ENCODE results near the gene C12orf42.

The C12orf42 gene

DNA sequence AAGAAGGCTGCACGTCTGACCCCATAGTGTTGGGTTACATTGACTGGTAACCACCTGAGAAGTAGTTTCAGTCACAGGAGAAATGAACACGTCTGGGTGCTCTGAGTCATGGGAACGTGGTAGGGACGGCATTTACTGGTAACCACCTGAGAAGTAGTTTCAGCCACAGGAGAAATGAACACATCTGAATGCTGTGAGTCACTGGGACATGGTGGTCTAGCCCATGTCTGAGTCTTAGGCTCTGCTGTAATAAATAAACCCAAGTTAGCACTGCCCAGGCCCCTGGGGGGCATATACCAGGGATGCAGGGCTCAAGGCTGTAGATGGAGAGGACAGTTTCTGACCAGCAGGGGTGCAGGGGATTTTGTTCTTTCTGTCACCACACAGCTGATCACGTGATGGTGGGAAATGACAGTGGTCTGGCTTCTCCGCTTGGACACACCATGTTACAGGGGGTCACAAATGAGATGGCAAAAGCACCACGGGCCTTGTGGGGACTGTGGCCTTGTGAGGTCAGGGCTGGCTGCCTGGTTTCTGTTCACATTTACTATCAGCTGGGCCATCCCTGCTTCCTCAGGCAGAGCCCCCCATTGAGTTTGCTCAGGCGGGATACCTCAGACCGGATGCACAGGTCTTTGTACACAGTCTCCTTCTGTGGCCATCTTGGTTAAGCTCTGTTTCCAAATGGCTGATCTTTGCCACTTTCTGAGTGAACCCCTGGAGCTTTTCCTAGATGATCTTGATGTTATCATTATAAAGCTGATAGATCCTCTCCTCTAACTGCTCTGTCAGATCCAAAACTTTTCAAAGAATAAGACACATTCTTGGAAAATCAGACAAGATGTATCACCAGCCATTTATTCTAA lies 9.8 kb upstream of the C12orf42 start:
- H3K27ac Mint-ChIP-seq: peak overlapping the region; percentile 83
- H3K36me3 Mint-ChIP-seq (ENCODE audit: low read depth): no peaks in the 10 kb centered on the region
- peak; percentile 95 for ATAC-seq
- H3K9me3 Mint-ChIP-seq: peaks cover 5% of the 10 kb centered on the region
- peaks cover 39% of the 10 kb centered on the region for H3K4me1 Mint-ChIP-seq
- peaks cover 17% of the 10 kb centered on the region for H3K27me3 Mint-ChIP-seq
- H3K4me3 Mint-ChIP-seq: peak overlapping the region; percentile 42
- peak; percentile 57 for DNase-seq

DNA sequence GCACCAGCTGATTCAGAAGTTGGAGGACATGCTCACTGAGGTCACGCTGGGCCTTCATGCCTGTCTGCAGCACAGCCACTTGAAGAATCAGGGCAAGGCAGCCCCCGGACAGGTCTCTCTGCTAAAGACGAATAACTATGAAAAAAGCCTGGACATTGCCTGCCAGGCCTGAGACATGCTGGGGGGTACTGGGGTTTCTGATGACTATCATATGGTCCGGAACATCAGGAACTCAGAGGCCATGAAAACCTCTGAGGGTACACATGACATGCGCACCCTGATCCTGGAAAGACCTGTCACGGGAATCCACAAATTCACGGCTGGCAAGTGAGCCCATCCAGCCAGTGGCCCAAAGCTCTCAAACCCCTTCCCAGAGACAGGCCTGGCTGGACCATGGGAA lies 8.8 kb upstream of the C12orf42 start:
- no peaks in the 10 kb centered on the region for H3K9me3 Mint-ChIP-seq
- peaks cover 46% of the 10 kb centered on the region for H3K4me1 Mint-ChIP-seq
- no peaks in the 10 kb centered on the region for H3K36me3 Mint-ChIP-seq (ENCODE audit: low read depth)
- no peak overlapping the region for H3K4me3 Mint-ChIP-seq
- peaks cover 15% of the 10 kb centered on the region for H3K27me3 Mint-ChIP-seq
- no peak for DNase-seq
- no peak for ATAC-seq
- peak overlapping the region; percentile 83 for H3K27ac Mint-ChIP-seq

DNA sequence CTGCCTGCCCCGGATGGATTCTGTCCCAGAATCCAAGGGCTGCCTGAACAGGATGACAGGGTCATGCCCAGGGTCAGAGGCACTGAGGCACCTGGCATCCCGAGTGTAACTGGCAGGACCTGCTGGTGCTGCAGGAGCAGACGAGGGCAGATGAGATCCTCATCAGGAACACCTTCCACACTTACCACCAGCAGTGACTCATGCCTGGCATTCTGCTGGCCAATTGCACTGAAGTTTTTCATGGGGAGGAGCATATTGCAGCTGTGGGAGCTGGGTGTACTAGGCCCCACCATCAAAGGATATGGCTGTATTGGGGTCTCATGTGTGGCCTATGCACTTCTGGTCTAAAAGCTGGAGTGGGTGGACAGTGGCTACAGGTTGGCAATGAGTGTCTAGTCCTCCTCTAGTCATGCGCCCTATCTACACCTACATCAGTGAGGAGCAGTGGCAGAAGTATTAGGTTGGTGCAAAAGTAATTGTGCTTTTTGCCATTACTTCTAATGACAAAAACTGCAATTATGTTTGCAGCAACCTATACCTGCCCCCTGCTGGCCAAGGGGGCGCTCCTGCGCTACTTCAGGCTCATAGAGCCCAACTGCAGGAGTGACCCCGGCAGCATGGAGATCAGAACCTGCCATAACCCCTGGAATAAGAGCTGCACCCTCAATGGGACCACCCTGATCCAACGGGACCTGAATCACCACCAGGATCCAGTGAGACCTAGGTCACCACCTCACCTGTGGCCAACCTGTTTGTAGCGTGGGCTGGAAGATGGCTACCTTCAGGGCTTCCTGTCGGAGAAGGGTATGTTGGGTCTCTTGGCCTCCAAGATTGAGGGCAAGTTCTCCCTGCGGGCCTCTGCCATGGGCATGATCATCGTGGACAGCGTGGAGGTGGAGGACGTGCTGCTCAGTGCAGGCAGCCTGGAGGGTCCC lies 8.0 kb upstream of the C12orf42 start:
- Mint-ChIP-seq H3K4me3 (no peak overlapping the region), H3K27ac (no peak overlapping the region), H3K27me3 (peaks cover 9% of the 10 kb centered on the region), H3K36me3 (ENCODE audit: low read depth) (no peaks in the 10 kb centered on the region), H3K4me1 (peaks cover 54% of the 10 kb centered on the region), H3K9me3 (no peaks in the 10 kb centered on the region)
- ATAC-seq: peak; percentile 12
- DNase-seq: peak; percentile 47

DNA sequence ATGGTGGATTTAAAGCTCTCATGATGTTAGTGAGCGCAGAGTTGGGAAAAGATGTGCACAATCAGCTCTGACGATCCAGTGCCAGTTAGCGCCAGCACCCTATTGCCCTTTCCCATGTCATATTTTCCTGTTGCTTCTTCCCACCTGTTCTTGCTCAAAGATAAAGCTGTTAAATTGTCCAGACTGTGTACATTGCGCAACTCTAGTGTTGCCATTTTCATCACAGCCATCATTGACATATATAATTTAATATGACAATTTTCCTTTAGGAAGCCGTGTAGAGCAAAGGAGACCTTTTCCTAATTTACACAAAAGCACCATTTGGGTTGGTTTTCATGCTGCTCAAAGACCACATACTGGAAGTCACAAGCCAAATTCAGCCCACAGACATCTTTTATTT lies 5.7 kb upstream of the C12orf42 start:
- DNase-seq (no peak), ATAC-seq (no peak)
- Mint-ChIP-seq H3K27ac (no peak overlapping the region), H3K4me3 (no peak overlapping the region), H3K9me3 (peaks cover 8% of the 10 kb centered on the region), H3K27me3 (peaks cover 18% of the 10 kb centered on the region), H3K4me1 (peaks cover 64% of the 10 kb centered on the region), H3K36me3 (ENCODE audit: low read depth) (no peaks in the 10 kb centered on the region)

DNA sequence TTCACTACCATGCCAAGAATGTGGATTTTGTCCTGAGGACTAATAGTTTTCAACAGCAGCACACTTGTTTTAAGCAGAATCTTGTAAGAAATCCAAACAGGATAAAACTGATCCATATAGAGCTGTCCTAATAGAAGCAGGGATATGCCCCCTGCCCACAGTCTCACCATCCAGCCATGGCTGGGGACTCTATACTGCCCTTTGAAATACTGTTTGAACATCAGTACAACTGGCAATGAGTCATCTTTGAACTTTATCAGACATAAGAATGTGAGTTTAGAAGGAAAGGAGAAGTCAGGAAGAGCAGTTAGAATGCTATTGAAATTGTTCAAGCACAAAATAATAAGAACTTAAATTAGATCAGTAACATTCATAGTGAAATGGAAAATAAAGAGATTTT lies 3.8 kb upstream of the C12orf42 start:
- Mint-ChIP-seq H3K4me3 (peak overlapping the region; percentile 7), H3K4me1 (peaks cover 59% of the 10 kb centered on the region), H3K27me3 (peaks cover 27% of the 10 kb centered on the region), H3K36me3 (ENCODE audit: low read depth) (no peaks in the 10 kb centered on the region), H3K27ac (peak overlapping the region; percentile 56), H3K9me3 (peaks cover 8% of the 10 kb centered on the region)
- DNase-seq (no peak), ATAC-seq (no peak)

DNA sequence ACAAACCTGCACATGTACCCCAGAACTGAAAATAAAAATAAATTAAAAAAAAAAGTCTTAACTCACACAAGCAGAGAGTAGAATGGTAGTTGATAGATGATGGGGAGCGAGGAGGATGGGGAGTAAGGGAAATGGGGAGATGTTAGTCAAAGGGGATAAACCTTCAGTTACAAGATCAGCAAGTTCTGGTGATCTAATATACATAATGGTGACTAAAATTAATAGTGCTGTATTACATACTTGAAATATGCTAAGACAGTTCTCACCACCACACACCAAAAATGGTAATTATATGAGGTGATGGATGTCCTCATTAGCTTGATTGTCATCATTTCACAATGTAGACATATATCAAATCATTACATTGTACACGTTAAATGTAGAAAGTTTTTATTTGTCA lies 3.2 kb upstream of the C12orf42 start:
- H3K36me3 Mint-ChIP-seq (ENCODE audit: low read depth): no peaks in the 10 kb centered on the region
- ATAC-seq (peak; percentile 38), DNase-seq (no peak)
- H3K27ac Mint-ChIP-seq: peak overlapping the region; percentile 56
- peaks cover 59% of the 10 kb centered on the region for H3K4me1 Mint-ChIP-seq
- H3K9me3 Mint-ChIP-seq: peaks cover 8% of the 10 kb centered on the region
- peaks cover 32% of the 10 kb centered on the region for H3K27me3 Mint-ChIP-seq
- H3K4me3 Mint-ChIP-seq: peak overlapping the region; percentile 7

DNA sequence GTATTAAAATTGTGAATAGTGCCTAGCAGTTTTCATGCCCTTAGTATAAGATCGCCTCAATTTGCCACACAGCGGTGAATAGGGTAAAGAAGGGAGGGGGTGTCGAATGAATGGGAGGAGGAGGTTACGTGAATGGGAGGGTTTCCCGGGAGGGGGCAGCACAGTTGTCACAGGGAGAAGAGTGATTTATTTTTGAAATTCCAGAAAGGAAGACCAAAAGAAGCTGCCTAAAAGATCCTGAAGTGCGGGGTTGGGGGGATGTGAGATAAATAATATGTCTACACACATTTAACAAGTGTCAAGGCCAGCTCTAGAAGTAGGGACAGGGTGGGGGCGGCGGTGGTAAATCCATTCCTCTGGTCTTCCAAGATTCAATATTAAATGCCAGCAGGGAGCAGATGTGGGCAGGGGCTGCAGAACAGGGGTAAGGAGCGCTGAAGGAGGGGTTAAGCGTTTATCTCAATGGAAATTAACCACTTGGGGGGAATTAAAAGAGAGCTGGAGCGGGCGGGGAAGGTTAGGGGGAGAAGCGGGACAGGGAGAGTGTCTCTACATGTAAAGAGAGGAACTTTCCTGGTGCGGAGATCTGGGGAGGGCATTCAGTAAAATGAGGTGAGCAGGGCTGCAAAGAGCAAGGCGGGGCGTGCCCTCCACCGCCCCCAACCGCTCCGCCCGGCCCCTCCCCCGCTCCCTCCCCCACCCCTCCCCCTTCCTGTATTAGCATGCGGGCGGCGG lies 867 bp downstream of the C12orf42 start:
- no peak for DNase-seq
- Mint-ChIP-seq H3K4me3 (peak overlapping the region; percentile 56), H3K27me3 (peaks cover 33% of the 10 kb centered on the region), H3K27ac (no peak overlapping the region), H3K4me1 (peaks cover 46% of the 10 kb centered on the region), H3K9me3 (peaks cover 11% of the 10 kb centered on the region), H3K36me3 (ENCODE audit: low read depth) (no peaks in the 10 kb centered on the region)
- ATAC-seq: peak; percentile 47

DNA sequence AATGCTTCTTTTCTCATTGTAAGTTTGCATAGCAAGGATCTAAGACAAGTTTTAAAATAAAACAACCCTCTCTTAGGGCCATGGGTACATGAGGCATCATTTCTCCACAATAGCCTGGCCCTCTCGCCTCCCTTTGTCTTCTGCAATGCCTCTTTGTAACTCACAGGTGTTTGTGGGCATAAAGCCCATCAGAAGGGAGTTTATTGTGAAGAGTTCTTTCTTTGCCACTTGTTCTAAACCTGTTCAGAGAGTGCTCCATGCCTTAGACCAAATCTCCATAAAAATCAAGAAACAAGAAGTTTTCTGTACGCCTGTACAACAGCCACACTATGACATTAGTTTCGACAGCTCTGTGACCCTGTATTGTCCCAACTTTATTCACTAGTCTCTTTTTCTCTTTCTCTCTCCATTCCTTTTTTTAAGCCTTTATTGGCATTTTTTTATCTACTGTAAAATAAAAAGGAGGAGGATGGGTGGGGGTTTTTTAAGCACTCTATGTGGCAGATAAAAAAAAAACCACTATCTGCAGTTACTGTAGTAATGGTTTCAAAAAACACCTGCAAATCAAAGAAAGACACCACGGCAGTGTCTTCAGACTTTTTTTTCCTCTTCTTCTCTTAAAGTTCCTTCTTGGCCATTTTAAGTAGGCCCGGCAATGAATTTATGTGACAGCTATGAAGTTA lies 1.6 kb downstream of the C12orf42 start:
- H3K27me3 Mint-ChIP-seq: peaks cover 30% of the 10 kb centered on the region
- H3K4me3 Mint-ChIP-seq: peak overlapping the region; percentile 56
- no peak overlapping the region for H3K27ac Mint-ChIP-seq
- DNase-seq (no peak), ATAC-seq (no peak)
- H3K9me3 Mint-ChIP-seq: peaks cover 11% of the 10 kb centered on the region
- no peaks in the 10 kb centered on the region for H3K36me3 Mint-ChIP-seq (ENCODE audit: low read depth)
- H3K4me1 Mint-ChIP-seq: peaks cover 40% of the 10 kb centered on the region

DNA sequence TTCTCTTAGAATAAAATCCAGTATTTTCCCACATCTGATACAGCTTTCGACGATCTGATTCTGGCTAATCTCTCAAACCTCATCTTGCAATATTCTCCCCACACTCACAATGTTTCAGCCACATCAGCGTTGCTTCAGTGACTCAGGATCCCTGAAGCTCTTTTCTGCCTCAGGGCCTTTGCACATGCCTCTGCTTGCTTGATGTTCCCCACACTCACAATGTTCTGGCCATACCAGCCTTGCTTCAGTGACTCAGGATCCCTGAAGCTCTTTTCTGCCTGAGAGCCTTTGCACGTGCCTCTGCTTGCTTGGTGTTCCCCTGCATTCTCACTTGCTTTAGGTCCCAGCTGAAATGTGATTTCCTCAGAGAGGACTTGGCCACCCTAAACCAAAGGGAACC lies 2.6 kb downstream of the C12orf42 start:
- Mint-ChIP-seq H3K4me3 (no peak overlapping the region), H3K27ac (no peak overlapping the region), H3K9me3 (peaks cover 15% of the 10 kb centered on the region), H3K36me3 (ENCODE audit: low read depth) (no peaks in the 10 kb centered on the region), H3K4me1 (peaks cover 33% of the 10 kb centered on the region), H3K27me3 (peaks cover 30% of the 10 kb centered on the region)
- ATAC-seq (no peak), DNase-seq (no peak)

DNA sequence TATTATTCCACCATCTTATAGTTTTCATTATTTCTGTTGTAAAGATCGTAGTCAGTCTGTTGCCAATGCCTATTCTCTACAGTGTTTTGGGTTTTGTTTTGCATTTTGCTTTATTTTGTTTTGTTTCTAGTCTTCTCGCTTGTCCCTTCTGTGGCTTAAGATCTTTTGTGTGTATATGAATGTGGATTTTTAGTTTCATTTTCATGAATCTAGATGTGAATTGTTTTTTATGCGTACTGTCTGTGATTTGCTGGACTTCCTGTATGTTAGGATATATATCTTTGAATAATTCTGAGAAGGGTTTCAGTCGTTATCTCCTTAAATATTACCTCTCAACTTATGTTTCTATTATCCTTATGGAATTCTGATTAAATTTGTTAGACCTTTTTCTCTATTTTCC lies 13.4 kb downstream of the C12orf42 start:
- Mint-ChIP-seq H3K4me3 (peak overlapping the region; percentile 57), H3K27me3 (no peaks in the 10 kb centered on the region), H3K27ac (no peak overlapping the region), H3K36me3 (ENCODE audit: low read depth) (no peaks in the 10 kb centered on the region), H3K4me1 (peaks cover 5% of the 10 kb centered on the region), H3K9me3 (peaks cover 24% of the 10 kb centered on the region)
- ATAC-seq (no peak), DNase-seq (no peak)

DNA sequence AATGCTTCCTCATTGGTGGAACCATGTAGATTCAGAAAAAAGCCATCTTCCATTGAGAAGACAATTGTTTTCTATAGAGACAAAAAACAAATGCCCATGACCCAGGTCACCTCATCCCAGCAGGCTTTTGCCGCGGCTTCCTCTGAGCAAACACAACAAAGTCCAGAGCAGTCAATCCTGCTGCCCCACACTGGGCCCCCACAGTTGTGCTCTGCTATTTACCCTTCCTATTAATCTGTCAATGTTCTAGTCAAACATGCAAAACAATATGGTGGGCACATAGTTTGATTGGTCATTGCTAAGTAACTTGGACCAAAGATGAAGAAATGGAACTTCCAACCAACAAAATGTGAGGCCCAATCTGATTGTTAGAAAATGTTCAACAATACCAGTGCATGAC lies 20.7 kb downstream of the C12orf42 start:
- Mint-ChIP-seq H3K4me3 (no peak overlapping the region), H3K4me1 (peaks cover 9% of the 10 kb centered on the region), H3K27ac (no peak overlapping the region), H3K36me3 (ENCODE audit: low read depth) (no peaks in the 10 kb centered on the region), H3K9me3 (peaks cover 14% of the 10 kb centered on the region), H3K27me3 (peaks cover 2% of the 10 kb centered on the region)
- DNase-seq: no peak
- ATAC-seq: no peak

DNA sequence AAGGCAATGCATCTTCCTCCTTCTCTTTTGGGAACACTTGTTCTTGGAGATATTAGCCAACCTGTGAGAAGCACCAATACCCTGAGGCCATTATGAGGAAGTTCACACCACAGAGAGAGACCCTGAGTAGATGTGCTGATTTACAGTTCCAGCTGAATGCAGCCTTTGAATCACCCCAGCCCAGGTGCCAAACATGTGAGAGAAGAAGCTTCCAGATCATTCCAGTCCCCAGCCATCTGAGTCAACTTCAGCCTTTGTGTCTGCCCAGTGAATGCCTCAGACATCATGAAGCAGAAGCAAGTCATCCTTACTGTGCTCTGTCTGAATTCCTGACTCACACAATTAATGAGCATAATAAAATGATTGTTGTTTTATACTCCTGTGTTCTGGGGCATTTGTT lies 25.1 kb downstream of the C12orf42 start:
- Mint-ChIP-seq H3K4me3 (no peak overlapping the region), H3K36me3 (ENCODE audit: low read depth) (no peaks in the 10 kb centered on the region), H3K4me1 (peaks cover 16% of the 10 kb centered on the region), H3K27ac (no peak overlapping the region), H3K27me3 (peaks cover 2% of the 10 kb centered on the region), H3K9me3 (no peaks in the 10 kb centered on the region)
- DNase-seq: peak; percentile 8
- ATAC-seq: no peak

DNA sequence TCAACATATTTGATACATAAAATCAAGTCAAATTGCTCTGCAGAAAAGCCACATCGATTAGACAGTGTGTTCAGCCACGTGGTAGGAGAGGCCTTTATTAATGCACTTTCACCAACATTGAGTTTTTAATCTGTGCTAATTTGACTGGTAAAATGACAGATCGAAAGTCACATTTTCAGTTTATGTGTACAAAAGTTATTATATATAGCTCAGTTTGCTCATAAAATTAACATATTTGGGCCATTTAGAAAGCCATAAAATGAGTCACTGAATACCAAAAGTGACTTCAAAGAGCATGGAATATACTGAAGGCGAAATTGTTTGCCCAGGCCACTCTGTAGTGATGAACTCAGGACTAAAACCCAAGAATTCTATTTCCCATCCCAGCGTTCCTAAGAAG lies 26.0 kb downstream of the C12orf42 start:
- ATAC-seq (no peak), DNase-seq (no peak)
- no peak overlapping the region for H3K4me3 Mint-ChIP-seq
- H3K27ac Mint-ChIP-seq: no peak overlapping the region
- peaks cover 19% of the 10 kb centered on the region for H3K4me1 Mint-ChIP-seq
- no peaks in the 10 kb centered on the region for H3K36me3 Mint-ChIP-seq (ENCODE audit: low read depth)
- H3K27me3 Mint-ChIP-seq: peaks cover 2% of the 10 kb centered on the region
- peaks cover 9% of the 10 kb centered on the region for H3K9me3 Mint-ChIP-seq

DNA sequence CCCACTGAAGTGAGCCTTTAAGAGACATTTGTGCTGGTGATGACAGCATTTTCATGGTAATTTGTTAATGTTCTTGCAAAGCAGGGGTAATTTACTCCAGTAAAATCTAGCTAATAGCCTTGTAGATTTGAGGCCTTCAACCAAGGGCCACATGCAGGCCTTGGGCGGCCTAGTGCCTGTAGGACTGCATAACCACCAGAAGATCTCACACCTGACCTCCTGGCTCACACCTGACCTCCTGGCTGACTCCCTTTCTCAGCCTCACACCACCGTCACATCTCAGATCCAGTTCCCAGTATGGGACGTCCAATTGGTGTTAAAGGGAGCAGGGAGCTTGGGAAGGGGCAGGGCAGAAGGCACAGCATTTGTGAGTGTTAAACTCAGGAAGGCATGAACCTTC lies 26.9 kb downstream of the C12orf42 start:
- ATAC-seq: no peak
- Mint-ChIP-seq H3K36me3 (ENCODE audit: low read depth) (no peaks in the 10 kb centered on the region), H3K4me3 (no peak overlapping the region), H3K9me3 (peaks cover 16% of the 10 kb centered on the region), H3K4me1 (peaks cover 19% of the 10 kb centered on the region), H3K27ac (no peak overlapping the region), H3K27me3 (peaks cover 2% of the 10 kb centered on the region)
- DNase-seq: no peak

All from activated naive CD8-positive, alpha-beta T cell treated with anti-CD3 and anti-CD28 coated beads, Interleukin-2, amount 50 U/mL, for 24 hours (primary cell).